ENCODE measurements around the gene MYPN. TPM values are rescaled to one million over a fixed set of nuclear protein-coding genes. Genes with fewer than 3 reads are reported as not detected.

The MYPN gene
- total and polyA plus RNA-seq, 2 experiments from 2014 or later = not detected

DNA sequence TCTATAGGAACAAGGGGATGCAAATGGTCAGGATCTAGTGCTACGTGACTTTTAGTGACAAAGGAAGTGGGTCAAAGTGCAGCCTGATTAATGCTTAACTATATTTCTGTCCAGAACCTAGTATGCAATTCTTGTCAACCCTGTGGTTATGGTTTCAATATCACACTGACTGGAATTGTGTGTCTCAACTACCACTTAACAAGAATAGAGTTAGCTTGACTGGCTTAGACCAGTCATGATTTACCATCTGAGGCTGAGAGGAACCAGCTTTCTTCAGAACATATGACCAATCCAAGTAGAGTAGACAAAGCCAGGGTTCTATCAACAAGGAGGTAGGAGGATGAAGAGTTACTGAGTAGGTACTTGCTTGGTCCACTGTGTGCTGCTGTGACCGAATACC is 54.4 kb downstream of the MYPN start:
- H3F3A ChIP-seq (replicated peaks; ENCODE audit: low read depth) = no peaks in the 10 kb centered on the region
- no peaks in the 10 kb centered on the region for H3K79me2 ChIP-seq (replicated peaks; ENCODE audit: insufficient read depth)
- H3K27ac ChIP-seq (ENCODE audit: low read depth) = no peak overlapping the region
- TF ChIP-seq ZNF331 (CRISPR knock-in tag; IDR thresholded peaks at IDR 0.05; ENCODE audit: low read depth) = no peak
- TF ChIP-seq ZNF114 (CRISPR knock-in tag; IDR thresholded peaks at IDR 0.05) = no peak
- no peak for TF ChIP-seq CTCF (conservative IDR thresholded peaks at IDR 0.05; ENCODE audit: low read depth in 2 of 2)
- TF ChIP-seq ETS1 (IDR thresholded peaks at IDR 0.05) = no peak
- TF ChIP-seq, protein P1, sequence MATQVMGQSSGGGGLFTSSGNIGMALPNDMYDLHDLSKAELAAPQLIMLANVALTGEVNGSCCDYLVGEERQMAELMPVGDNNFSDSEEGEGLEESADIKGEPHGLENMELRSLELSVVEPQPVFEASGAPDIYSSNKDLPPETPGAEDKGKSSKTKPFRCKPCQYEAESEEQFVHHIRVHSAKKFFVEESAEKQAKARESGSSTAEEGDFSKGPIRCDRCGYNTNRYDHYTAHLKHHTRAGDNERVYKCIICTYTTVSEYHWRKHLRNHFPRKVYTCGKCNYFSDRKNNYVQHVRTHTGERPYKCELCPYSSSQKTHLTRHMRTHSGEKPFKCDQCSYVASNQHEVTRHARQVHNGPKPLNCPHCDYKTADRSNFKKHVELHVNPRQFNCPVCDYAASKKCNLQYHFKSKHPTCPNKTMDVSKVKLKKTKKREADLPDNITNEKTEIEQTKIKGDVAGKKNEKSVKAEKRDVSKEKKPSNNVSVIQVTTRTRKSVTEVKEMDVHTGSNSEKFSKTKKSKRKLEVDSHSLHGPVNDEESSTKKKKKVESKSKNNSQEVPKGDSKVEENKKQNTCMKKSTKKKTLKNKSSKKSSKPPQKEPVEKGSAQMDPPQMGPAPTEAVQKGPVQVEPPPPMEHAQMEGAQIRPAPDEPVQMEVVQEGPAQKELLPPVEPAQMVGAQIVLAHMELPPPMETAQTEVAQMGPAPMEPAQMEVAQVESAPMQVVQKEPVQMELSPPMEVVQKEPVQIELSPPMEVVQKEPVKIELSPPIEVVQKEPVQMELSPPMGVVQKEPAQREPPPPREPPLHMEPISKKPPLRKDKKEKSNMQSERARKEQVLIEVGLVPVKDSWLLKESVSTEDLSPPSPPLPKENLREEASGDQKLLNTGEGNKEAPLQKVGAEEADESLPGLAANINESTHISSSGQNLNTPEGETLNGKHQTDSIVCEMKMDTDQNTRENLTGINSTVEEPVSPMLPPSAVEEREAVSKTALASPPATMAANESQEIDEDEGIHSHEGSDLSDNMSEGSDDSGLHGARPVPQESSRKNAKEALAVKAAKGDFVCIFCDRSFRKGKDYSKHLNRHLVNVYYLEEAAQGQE (IDR thresholded peaks at IDR 0.05; ENCODE audit: unreplicated experiment) = no peak
- TF ChIP-seq EZH2 (IDR thresholded peaks at IDR 0.05; ENCODE audit: low read depth, unreplicated experiment) = no peak
- no peak for TF ChIP-seq JUNB (IDR thresholded peaks at IDR 0.05; ENCODE audit: unreplicated experiment)
- peaks cover 4% of the 10 kb centered on the region for H3K27me3 Mint-ChIP-seq (ENCODE audit: insufficient read depth, low read depth, poor library complexity)
- H3K4me1 Mint-ChIP-seq = no peaks in the 10 kb centered on the region
- H3K27me3 ChIP-seq (ENCODE audit: insufficient read depth) = no peaks in the 10 kb centered on the region
- DNase-seq (ENCODE audit: low spot score) (no peak), ATAC-seq (no peak)
- H3K4me1 ChIP-seq (ENCODE audit: insufficient read depth) = no peaks in the 10 kb centered on the region
- no peaks in the 10 kb centered on the region for H4K20me1 ChIP-seq (replicated peaks; ENCODE audit: insufficient read depth)
- no peak overlapping the region for H3K4me3 Mint-ChIP-seq
- H3K4me2 ChIP-seq = no peak overlapping the region
- no peak overlapping the region for H3K27ac Mint-ChIP-seq
- H3K9me3 Mint-ChIP-seq = 0 out of 3 replicates have a peak, but pooled peaks cover 3% of the 10 kb centered on the region
- no peaks in the 10 kb centered on the region for H3K36me3 Mint-ChIP-seq (ENCODE audit: low read depth)
- H2AFZ ChIP-seq = no peak overlapping the region
- H3K36me3 ChIP-seq (ENCODE audit: insufficient read depth) = no peaks in the 10 kb centered on the region
- H3K4me3 ChIP-seq = no peak overlapping the region
- H3K9me2 ChIP-seq (ENCODE audit: insufficient read depth) = no peaks in the 10 kb centered on the region

DNA sequence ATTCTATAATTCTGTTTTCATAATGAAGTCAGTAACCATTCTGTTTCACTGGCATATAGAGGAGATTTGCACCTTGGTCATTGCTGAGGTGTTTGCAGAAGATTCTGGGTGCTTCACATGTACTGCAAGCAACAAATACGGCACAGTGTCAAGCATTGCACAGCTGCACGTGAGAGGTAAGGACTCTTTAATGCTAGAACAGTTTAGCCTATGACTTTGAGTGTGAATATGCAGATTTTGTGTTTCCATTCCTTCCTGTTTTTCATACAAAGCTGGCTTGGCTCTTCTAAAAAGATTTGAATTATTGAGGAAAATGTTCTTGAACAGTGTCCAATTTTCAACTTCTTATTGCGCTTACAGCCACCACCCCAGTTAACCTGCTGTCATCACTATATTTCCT is 56.4 kb downstream of the MYPN start:
- ATAC-seq (no peak), DNase-seq (ENCODE audit: low spot score) (no peak)
- H2AFZ ChIP-seq = no peak overlapping the region
- H3K27ac Mint-ChIP-seq = no peak overlapping the region
- no peak overlapping the region for H3K4me3 Mint-ChIP-seq
- H3K27ac ChIP-seq (ENCODE audit: low read depth) = no peak overlapping the region
- no peaks in the 10 kb centered on the region for H3K4me1 Mint-ChIP-seq
- no peaks in the 10 kb centered on the region for H3K27me3 ChIP-seq (ENCODE audit: insufficient read depth)
- H4K20me1 ChIP-seq (replicated peaks; ENCODE audit: insufficient read depth) = no peaks in the 10 kb centered on the region
- no peak overlapping the region for H3K4me3 ChIP-seq
- 0 out of 3 replicates have a peak, but pooled peaks cover 3% of the 10 kb centered on the region for H3K9me3 Mint-ChIP-seq
- no peaks in the 10 kb centered on the region for H3K4me1 ChIP-seq (ENCODE audit: insufficient read depth)
- peaks cover 6% of the 10 kb centered on the region for H3K27me3 Mint-ChIP-seq (ENCODE audit: insufficient read depth, low read depth, poor library complexity)
- H3K36me3 ChIP-seq (ENCODE audit: insufficient read depth) = no peaks in the 10 kb centered on the region
- no peak for TF ChIP-seq JUNB (IDR thresholded peaks at IDR 0.05; ENCODE audit: unreplicated experiment)
- no peak for TF ChIP-seq STAT1 (IDR thresholded peaks at IDR 0.05; ENCODE audit: unreplicated experiment)
- TF ChIP-seq EZH2phosphoT487 (IDR thresholded peaks at IDR 0.05; ENCODE audit: unreplicated experiment) = no peak
- no peak for TF ChIP-seq EZH2 (IDR thresholded peaks at IDR 0.05; ENCODE audit: low read depth, unreplicated experiment)
- no peaks in the 10 kb centered on the region for H3F3A ChIP-seq (replicated peaks; ENCODE audit: low read depth)
- H3K79me2 ChIP-seq (replicated peaks; ENCODE audit: insufficient read depth) = no peaks in the 10 kb centered on the region
- H3K4me2 ChIP-seq = no peak overlapping the region
- no peaks in the 10 kb centered on the region for H3K36me3 Mint-ChIP-seq (ENCODE audit: low read depth)
- H3K9me2 ChIP-seq (ENCODE audit: insufficient read depth) = no peaks in the 10 kb centered on the region
